Pancreas (tissue), 10 donors: ENCODE measurements around the gene MYO18A. TPM values are rescaled to one million over a fixed set of nuclear protein-coding genes. Genes with fewer than 3 reads are reported as not detected.

Experiments used
- ATAC-seq, 4 donors: fragments of 200-7000 bp; cut with Tn5 transposase; one replicate each; pipeline versions ENCODE4 v1.8.0 to v1.9.1; 2020; ENCODE audit warnings: mild to moderate bottlenecking in 4 of 4, moderate library complexity in 4 of 4
- DNase-seq, 6 donors: peaks; one replicate each; pipeline ENCODE4 v3.0.0-alpha.2; 2020
- FAIRE-seq: peaks from 2 replicates; lab custom pipeline; 2012; peaks lifted over from hg19 to GRCh38; lab: Jason Lieb, UNC
- H3K27ac ChIP-seq, 4 donors: fragments of 200-600 bp; sonication (generic); 1 replicate in 3 of 4; 2 replicates in 1 of 4; pipeline versions ENCODE4 v1.5.0 to v1.8.0; 2020
- H3K27me3 ChIP-seq, 4 donors: fragments of 200-600 bp; one replicate each; pipeline ENCODE4 v1.8.0; 2021
- H3K36me3 ChIP-seq, 3 donors: fragments of 200-600 bp; sonication (generic) in 1 of 3; one replicate each; pipeline versions ENCODE4 v1.5.0 to v1.8.0; 2020 to 2021
- H3K4me1 ChIP-seq, 3 donors: fragments of 200-600 bp; one replicate each; pipeline ENCODE4 v1.8.0; 2021
- H3K4me3 ChIP-seq, 4 donors: fragments of 200-600 bp; sonication (generic) in 2 of 4; one replicate each; pipeline versions ENCODE4 v1.5.0 to v1.8.0; 2020 to 2021
- H3K9me3 ChIP-seq, 4 donors: fragments of 200-600 bp; one replicate each; pipeline ENCODE4 v1.8.0; 2021
- WGBS, 2 donors: extraction: QIAGEN DNeasy Blood & Tissue Kit; methylation state at CpG; one replicate each; pipeline ENCODE4 v1.1.7; 2013; 5-methylcytosine and 5-hydroxymethylcytosine counted together
- intact Hi-C, 3 donors: fragments of 100-400 bp; cut with DNase I; formaldehyde crosslinking; loops; one replicate each; pipeline versions ENCODE4 v1.11.1 to v1.14.2; 2022
- polyA plus RNA-seq, 2 donors: library from polyadenylated mRNA; stranded (reverse); fragments of 200-250 nt; gene quantifications; one replicate each; pipeline ENCODE4 v1.2.3, GENCODE V29; 2013
- total RNA-seq, 6 donors: library from RNA; stranded (reverse); fragmentation: NEBNext Ultra II Directional in 4 of 6; extraction: Animal tissue kit (Norgen Biotek cat#: 25700) in 4 of 6; gene quantifications; one replicate each; pipeline versions ENCODE4 v1.2.1 to v1.2.4, GENCODE V29; 2021 to 2023
- TF ChIP-seq, protein P1 (sequence below), 4 donors: fragments of 200-600 bp; sonication (generic) in 3 of 4; IDR thresholded peaks; one replicate each; pipeline versions ENCODE4 v1.5.0 to v1.8.0; 2021; ENCODE audit warnings: antibody characterized with exemption in 4 of 4
- donor health status: healthy with polysubstance abuse.
- donor health status: DM: no; HTN: no; CAD: no; lungs with moderate emphysema.
- donor health status: DM: no; HTN: no; CAD: no.
- donor health status: control.
- donor health status: control.
- donor health status: Bipolar disorder and iron deficiency.
- donor health status: DM: yes; HTN: yes; CAD: no.
- donor health status: DM: no; HTN: no; CAD: no.
- donor health status: DM: no; HTN: no; CAD: no.
- donor health status: DM: yes; HTN: yes; CAD: no.

The MYO18A gene
- total and polyA plus RNA-seq, 8 donors, result 21.3 to 85.3 (median 33.5) TPM

- Histone ChIP-seq H3K27ac (no peak overlapping the region), H3K27me3 (no peaks in the 10 kb centered on the region), H3K9me3 (no peaks in the 10 kb centered on the region), H3K4me1 (no peaks in the 10 kb centered on the region), H3K36me3 (no peaks in the 10 kb centered on the region), H3K4me3 (no peak overlapping the region)
- WGBS, 2 donors, result 84 to 88% methylated on average over 5 of the region's 5 CpGs
- DNase-seq (no peak), FAIRE-seq (no peak), ATAC-seq (no peak)
- TF ChIP-seq, protein P1, sequence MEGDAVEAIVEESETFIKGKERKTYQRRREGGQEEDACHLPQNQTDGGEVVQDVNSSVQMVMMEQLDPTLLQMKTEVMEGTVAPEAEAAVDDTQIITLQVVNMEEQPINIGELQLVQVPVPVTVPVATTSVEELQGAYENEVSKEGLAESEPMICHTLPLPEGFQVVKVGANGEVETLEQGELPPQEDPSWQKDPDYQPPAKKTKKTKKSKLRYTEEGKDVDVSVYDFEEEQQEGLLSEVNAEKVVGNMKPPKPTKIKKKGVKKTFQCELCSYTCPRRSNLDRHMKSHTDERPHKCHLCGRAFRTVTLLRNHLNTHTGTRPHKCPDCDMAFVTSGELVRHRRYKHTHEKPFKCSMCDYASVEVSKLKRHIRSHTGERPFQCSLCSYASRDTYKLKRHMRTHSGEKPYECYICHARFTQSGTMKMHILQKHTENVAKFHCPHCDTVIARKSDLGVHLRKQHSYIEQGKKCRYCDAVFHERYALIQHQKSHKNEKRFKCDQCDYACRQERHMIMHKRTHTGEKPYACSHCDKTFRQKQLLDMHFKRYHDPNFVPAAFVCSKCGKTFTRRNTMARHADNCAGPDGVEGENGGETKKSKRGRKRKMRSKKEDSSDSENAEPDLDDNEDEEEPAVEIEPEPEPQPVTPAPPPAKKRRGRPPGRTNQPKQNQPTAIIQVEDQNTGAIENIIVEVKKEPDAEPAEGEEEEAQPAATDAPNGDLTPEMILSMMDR (IDR thresholded peaks at IDR 0.05), result no peak
- intact Hi-C loops, result loop anchor here in 2 of 3 donors (5.0 to 10.0 kb wide), 2 partner anchors 65 to 72 kb away; no protein-coding TSS in a partner anchor
Measured at GRCh38 chr17:29216856-29217255, 36.7 kb upstream of the MYO18A start.

- DNase-seq, result no peak
- intact Hi-C loops, result loop anchor here in 2 of 3 donors (5.0 to 10.0 kb wide), 2 partner anchors 64 to 71 kb away; no protein-coding TSS in a partner anchor
- Histone ChIP-seq H3K9me3 (no peaks in the 10 kb centered on the region), H3K4me1 (no peaks in the 10 kb centered on the region), H3K4me3 (no peak overlapping the region), H3K27ac (no peak overlapping the region), H3K36me3 (no peaks in the 10 kb centered on the region), H3K27me3 (no peaks in the 10 kb centered on the region)
- TF ChIP-seq, protein P1 (IDR thresholded peaks at IDR 0.05), result no peak
- 71% methylated on average over 6 of the region's 6 CpGs for WGBS, 2 donors
- no peak for FAIRE-seq
- ATAC-seq, result no peak
Measured at GRCh38 chr17:29216181-29216580, 36.0 kb upstream of the MYO18A start.

DNA sequence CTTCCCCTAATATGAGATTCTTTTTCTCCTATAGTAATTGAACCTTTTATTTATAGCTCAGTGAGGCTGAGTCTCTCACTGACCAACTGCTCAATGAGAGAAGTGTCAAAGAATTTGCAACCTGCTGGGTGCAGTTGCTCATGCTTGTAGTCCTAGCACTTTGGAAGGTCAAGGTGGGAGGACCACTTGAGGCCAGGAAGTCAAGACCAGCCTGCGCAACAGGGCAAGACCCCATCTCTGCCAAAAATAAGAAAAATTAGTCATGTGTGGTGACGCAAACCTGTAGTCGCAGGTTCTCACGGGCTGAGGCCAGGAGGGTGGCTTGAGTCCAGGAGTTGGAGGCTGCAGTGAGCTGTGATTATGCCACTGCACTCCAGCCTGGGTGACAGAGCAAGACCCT lies 35.5 kb upstream of the MYO18A start:
- FAIRE-seq (no peak), DNase-seq (no peak), ATAC-seq (no peak)
- 44 to 45% methylated on average over 4 of the region's 4 CpGs for WGBS, 2 donors
- no peaks in the 10 kb centered on the region for H3K4me1 ChIP-seq
- intact Hi-C loops, result loop anchor here in 2 of 3 donors (5.0 to 10.0 kb wide), 2 partner anchors 63 to 71 kb away; no protein-coding TSS in a partner anchor
- TF ChIP-seq, protein P1 (IDR thresholded peaks at IDR 0.05), result no peak
- H3K27me3 ChIP-seq, result no peaks in the 10 kb centered on the region
- H3K9me3 ChIP-seq, result no peaks in the 10 kb centered on the region
- no peak overlapping the region for H3K27ac ChIP-seq
- H3K4me3 ChIP-seq, result no peak overlapping the region
- H3K36me3 ChIP-seq, result no peaks in the 10 kb centered on the region

GRCh38 chr17:29215174-29215573 lies 35.0 kb upstream of the MYO18A start:
- Histone ChIP-seq H3K36me3 (no peaks in the 10 kb centered on the region), H3K27me3 (no peaks in the 10 kb centered on the region), H3K4me3 (no peak overlapping the region), H3K4me1 (no peaks in the 10 kb centered on the region), H3K9me3 (no peaks in the 10 kb centered on the region), H3K27ac (no peak overlapping the region)
- ATAC-seq (no peak), DNase-seq (no peak), FAIRE-seq (no peak)
- intact Hi-C loops, result loop anchor here in 2 of 3 donors (5.0 to 10.0 kb wide), 2 partner anchors 63 to 70 kb away; no protein-coding TSS in a partner anchor
- TF ChIP-seq, protein P1 (IDR thresholded peaks at IDR 0.05), result no peak
- 80 to 83% methylated on average over 10 of the region's 10 CpGs for WGBS, 2 donors
